ENCODE data around the gene PITX3. TPM values are rescaled to one million over a fixed set of nuclear protein-coding genes. Genes with fewer than 3 reads are reported as not detected.

Gene PITX3
- 1 to 10 TPM in 6 of 9 donors, under 1 TPM in 3; 0.18 to 3.3 (median 1.3) TPM for total RNA-seq
- polyA plus RNA-seq = 1 to 10 TPM; 1.2 to 9.5 TPM
- long read RNA-seq, donor 1 = 0 reads
- long read RNA-seq, donor 2, partial matches to known transcripts = 0 of 1 reads
- long read RNA-seq, donor 2, other reads (novel, unspliced or antisense) = 1 of 1 reads
- long read RNA-seq, donor 3, partial matches to known transcripts = 0 of 1 reads
- long read RNA-seq, donor 3, other reads (novel, unspliced or antisense) = 0 of 1 reads

DNA sequence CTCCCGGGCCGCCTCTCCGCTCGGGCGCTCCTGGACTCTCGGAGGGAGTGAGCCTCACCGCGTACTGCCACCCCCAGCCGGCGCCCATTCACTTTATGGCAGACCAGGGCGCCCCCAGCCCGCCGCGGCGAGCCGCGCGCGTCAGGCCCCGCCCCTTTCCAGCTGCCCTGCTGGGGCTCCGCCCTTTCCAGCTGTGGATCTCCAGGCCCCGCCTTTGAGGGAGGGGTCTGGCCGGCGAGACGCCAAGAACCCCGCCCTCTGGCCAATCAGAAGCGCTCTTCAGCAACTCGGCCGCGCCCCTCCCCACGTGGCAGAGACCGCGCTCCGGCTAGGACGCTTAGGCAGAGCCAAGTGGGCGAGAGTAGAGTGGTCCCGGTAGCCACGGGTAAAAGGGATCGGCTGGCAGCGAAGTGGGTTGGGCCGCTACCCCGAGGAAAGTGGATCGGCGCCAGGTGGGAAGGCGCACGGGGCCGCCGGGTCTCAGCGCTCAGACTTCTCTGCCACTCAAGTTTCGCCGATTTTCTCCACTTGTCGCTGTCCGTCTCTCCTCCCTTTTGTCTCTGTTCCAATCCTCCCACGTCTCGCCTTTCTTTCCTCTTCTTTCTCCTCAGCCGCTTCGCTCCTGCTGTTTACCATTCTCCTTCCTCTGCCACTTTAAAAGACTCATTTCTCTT lies at the start of gene PITX3:
PITX3 (minus strand) TSS at position 69 of the 674 bp plus-strand sequence. CDS start 9,432 bp downstream, outside the sequence.
- peaks cover 0 to 20% (median 0%) of the 10 kb centered on the region in 9 donors for H3K27me3 ChIP-seq
- H3K9me3 ChIP-seq = no peaks in the 10 kb centered on the region
- intact Hi-C loops (cut with DNase I) = loop anchor here in 2 of 10 donors (5.0 kb wide), 2 partner anchors 41 to 96 kb away; no protein-coding TSS in a partner anchor
- peak; percentile 16 to 43 for TF ChIP-seq POLR2A (IDR thresholded peaks at IDR 0.05)
- TF ChIP-seq, protein P1, sequence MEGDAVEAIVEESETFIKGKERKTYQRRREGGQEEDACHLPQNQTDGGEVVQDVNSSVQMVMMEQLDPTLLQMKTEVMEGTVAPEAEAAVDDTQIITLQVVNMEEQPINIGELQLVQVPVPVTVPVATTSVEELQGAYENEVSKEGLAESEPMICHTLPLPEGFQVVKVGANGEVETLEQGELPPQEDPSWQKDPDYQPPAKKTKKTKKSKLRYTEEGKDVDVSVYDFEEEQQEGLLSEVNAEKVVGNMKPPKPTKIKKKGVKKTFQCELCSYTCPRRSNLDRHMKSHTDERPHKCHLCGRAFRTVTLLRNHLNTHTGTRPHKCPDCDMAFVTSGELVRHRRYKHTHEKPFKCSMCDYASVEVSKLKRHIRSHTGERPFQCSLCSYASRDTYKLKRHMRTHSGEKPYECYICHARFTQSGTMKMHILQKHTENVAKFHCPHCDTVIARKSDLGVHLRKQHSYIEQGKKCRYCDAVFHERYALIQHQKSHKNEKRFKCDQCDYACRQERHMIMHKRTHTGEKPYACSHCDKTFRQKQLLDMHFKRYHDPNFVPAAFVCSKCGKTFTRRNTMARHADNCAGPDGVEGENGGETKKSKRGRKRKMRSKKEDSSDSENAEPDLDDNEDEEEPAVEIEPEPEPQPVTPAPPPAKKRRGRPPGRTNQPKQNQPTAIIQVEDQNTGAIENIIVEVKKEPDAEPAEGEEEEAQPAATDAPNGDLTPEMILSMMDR (IDR thresholded peaks at IDR 0.05) = peak in 4 of 12 donors; percentile 5 to 29 (median 18)
- H3K27ac ChIP-seq = peak within 1 kb of the TSS in 5 of 12 donors; percentile 3 to 46 (median 19)
- WGBS, 4 donors = 1% methylated on average over 36 to 57 of the region's 57 CpGs
- ATAC-seq (peak; percentile 40 to 79 (median 72)), DNase-seq (peak; percentile 92 to 97 (median 95))
- peaks cover 0 to 33% (median 25%) of the 10 kb centered on the region in 12 donors for H3K4me1 ChIP-seq
- no peaks in the 10 kb centered on the region for H3K36me3 ChIP-seq
- peak within 1 kb of the TSS; percentile 31 to 70 (median 64) for H3K4me3 ChIP-seq

- 95 to 98% (median 96%) methylated on average over 3 of the region's 3 CpGs for WGBS, 4 donors
Measured at GRCh38 chr10:102289840-102290239, 48.5 kb upstream of the PITX3 start.

GRCh38 chr10:102289356-102289755 lies 48.0 kb upstream of the PITX3 start:
- TF ChIP-seq, protein P1 (IDR thresholded peaks at IDR 0.05) = no peak
- no peak for TF ChIP-seq POLR2A (IDR thresholded peaks at IDR 0.05)
- 89 to 97% (median 94%) methylated on average over 2 of the region's 2 CpGs for WGBS, 4 donors
- ATAC-seq = no peak
- no peaks in the 10 kb centered on the region for H3K9me3 ChIP-seq
- no peak for DNase-seq
- no peak overlapping the region for H3K4me3 ChIP-seq
- intact Hi-C loops (cut with DNase I) = loop anchor here in 3 of 10 donors (10.0 kb wide), 1 partner anchor 45 kb away; no protein-coding TSS in a partner anchor
- H3K36me3 ChIP-seq = peaks cover 0 to 32% (median 0%) of the 10 kb centered on the region in 9 donors
- H3K27me3 ChIP-seq = no peaks in the 10 kb centered on the region
- peaks cover 0 to 65% (median 36%) of the 10 kb centered on the region in 12 donors for H3K4me1 ChIP-seq
- peak overlapping the region in 1 of 12 donors; percentile 4 for H3K27ac ChIP-seq

More at GRCh38 chr10:102289840-102290239, 48.5 kb upstream of the PITX3 start:
- Histone ChIP-seq H3K27ac (peak overlapping the region in 3 of 12 donors; percentile 4 to 92 (median 89)), H3K9me3 (no peaks in the 10 kb centered on the region), H3K4me3 (no peak overlapping the region), H3K4me1 (peaks cover 0 to 65% (median 38%) of the 10 kb centered on the region in 12 donors), H3K36me3 (peaks cover 0 to 32% (median 0%) of the 10 kb centered on the region in 9 donors), H3K27me3 (no peaks in the 10 kb centered on the region)
- intact Hi-C loops (cut with DNase I) = loop anchor here in 3 of 10 donors (10.0 kb wide), 1 partner anchor 45 kb away; no protein-coding TSS in a partner anchor
- ATAC-seq (no peak), DNase-seq (no peak)
- TF ChIP-seq POLR2A (IDR thresholded peaks at IDR 0.05) = no peak
- TF ChIP-seq, protein P1 (IDR thresholded peaks at IDR 0.05) = no peak

DNA sequence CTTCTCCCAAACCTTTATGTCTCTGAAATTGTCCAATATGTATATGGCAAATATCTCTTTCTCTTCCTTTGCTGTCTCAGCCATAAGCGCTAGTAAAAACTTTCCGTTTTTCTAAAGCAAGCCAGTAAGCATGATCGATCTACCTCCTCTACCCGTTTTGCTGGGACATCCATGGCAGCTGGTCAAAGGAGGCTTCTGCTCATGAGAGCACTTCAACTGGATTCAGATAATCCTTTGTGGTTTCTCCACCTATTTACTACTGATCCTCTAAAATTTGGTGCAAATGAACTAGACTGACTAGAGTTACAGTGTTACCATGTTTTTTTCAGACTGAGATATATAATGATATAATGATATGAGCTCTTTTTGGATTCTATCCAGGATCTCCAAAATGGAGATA lies 46.7 kb upstream of the PITX3 start:
- Histone ChIP-seq H3K9me3 (no peaks in the 10 kb centered on the region), H3K4me1 (peaks cover 0 to 73% (median 48%) of the 10 kb centered on the region in 12 donors), H3K36me3 (peaks cover 0 to 27% (median 0%) of the 10 kb centered on the region in 9 donors), H3K27me3 (no peaks in the 10 kb centered on the region), H3K27ac (no peak overlapping the region), H3K4me3 (no peak overlapping the region)
- ATAC-seq (no peak), DNase-seq (no peak)
- TF ChIP-seq, protein P1 (IDR thresholded peaks at IDR 0.05) = no peak
- TF ChIP-seq POLR2A (IDR thresholded peaks at IDR 0.05) = no peak
- intact Hi-C loops (cut with DNase I) = loop anchor here in 3 of 10 donors (10.0 kb wide), 1 partner anchor 47 kb away; no protein-coding TSS in a partner anchor
- 86 to 97% (median 95%) methylated on average over 4 of the region's 4 CpGs for WGBS, 4 donors
